ENCODE results near the gene CIAO3. TPM values are rescaled to one million over a fixed set of nuclear protein-coding genes. Genes with fewer than 3 reads are reported as not detected.

Gene CIAO3
- total RNA-seq, 1 donor from 2014 or later = 24.2 TPM

- Histone ChIP-seq H3K9me3 (no peaks in the 10 kb centered on the region), H3K4me1 (no peaks in the 10 kb centered on the region), H3K4me3 (no peak overlapping the region), H3K36me3 (no peaks in the 10 kb centered on the region), H3K27me3 (no peaks in the 10 kb centered on the region), H3K27ac (no peak overlapping the region)
- intact Hi-C loops (cut with DNase I) = no loop called here
- no peak for TF ChIP-seq CTCF (IDR thresholded peaks at IDR 0.05)
- ATAC-seq = no peak
- DNase-seq = no peak
Measured at GRCh38 chr16:763369-764183, 22.8 kb upstream of the CIAO3 start.

GRCh38 chr16:762595-763268 is 21.9 kb upstream of the CIAO3 start:
- Histone ChIP-seq H3K36me3 (no peaks in the 10 kb centered on the region), H3K27me3 (no peaks in the 10 kb centered on the region), H3K9me3 (no peaks in the 10 kb centered on the region), H3K27ac (no peak overlapping the region), H3K4me1 (no peaks in the 10 kb centered on the region), H3K4me3 (no peak overlapping the region)
- intact Hi-C loops (cut with DNase I) = no loop called here
- no peak for ATAC-seq
- TF ChIP-seq CTCF (IDR thresholded peaks at IDR 0.05) = no peak
- DNase-seq = peak; percentile 61

- H3K27me3 ChIP-seq = no peaks in the 10 kb centered on the region
- intact Hi-C loops (cut with DNase I) = no loop called here
Measured at GRCh38 chr16:761625-762513, 21.1 kb upstream of the CIAO3 start.

GRCh38 chr16:760545-761343 is 19.9 kb upstream of the CIAO3 start, which contains the start of gene MSLN:
Gene MSLN, plus strand, starts transcription at chr16:760734. Its CDS starts 1,947 bp downstream, at chr16:762681.
- no peaks in the 10 kb centered on the region for H3K27me3 ChIP-seq
- intact Hi-C loops (cut with DNase I) = no loop called here
- no peak for TF ChIP-seq CTCF (IDR thresholded peaks at IDR 0.05)
- H3K4me1 ChIP-seq = no peaks in the 10 kb centered on the region
- H3K4me3 ChIP-seq = peak within 1 kb of the TSS; percentile 19
- H3K27ac ChIP-seq = peak within 1 kb of the TSS; percentile 70
- H3K9me3 ChIP-seq = no peaks in the 10 kb centered on the region
- DNase-seq (peak; percentile 73), ATAC-seq (peak; percentile 50)
- no peaks in the 10 kb centered on the region for H3K36me3 ChIP-seq

More at GRCh38 chr16:761625-762513, 21.1 kb upstream of the CIAO3 start:
- TF ChIP-seq CTCF (IDR thresholded peaks at IDR 0.05) = no peak
- Histone ChIP-seq H3K4me1 (no peaks in the 10 kb centered on the region), H3K27ac (peak overlapping the region; percentile 24), H3K4me3 (peak overlapping the region; percentile 19), H3K9me3 (no peaks in the 10 kb centered on the region), H3K36me3 (no peaks in the 10 kb centered on the region)
- DNase-seq (peak; percentile 67), ATAC-seq (no peak)

- intact Hi-C loops (cut with DNase I) = no loop called here
- no peak for TF ChIP-seq CTCF (IDR thresholded peaks at IDR 0.05)
- Histone ChIP-seq H3K4me3 (no peak overlapping the region), H3K27ac (peak overlapping the region; percentile 70), H3K9me3 (no peaks in the 10 kb centered on the region), H3K4me1 (no peaks in the 10 kb centered on the region), H3K36me3 (no peaks in the 10 kb centered on the region), H3K27me3 (no peaks in the 10 kb centered on the region)
- DNase-seq (no peak), ATAC-seq (peak; percentile 3)
Measured at GRCh38 chr16:760065-760464, 19.3 kb upstream of the CIAO3 start.
